Heart right ventricle (tissue), 16 donors: ENCODE results near the gene CTDNEP1. TPM values are rescaled to one million over a fixed set of nuclear protein-coding genes. Genes with fewer than 3 reads are reported as not detected.
"Not testable (repeated sequence)": the region's sequence is repeated elsewhere in the genome, so short reads cannot be mapped to it uniquely, and the experiment has no call there.

Source experiments
- ATAC-seq, 8 donors: fragments of 200-7000 bp; cut with Tn5 transposase; one replicate each; pipeline ENCODE4 v1.9.1; 2020; ENCODE audit warnings: mild to moderate bottlenecking in 8 of 8, moderate library complexity in 8 of 8, moderate number of reproducible peaks in 1 of 8
- DNase-seq, 2 donors: peaks; one replicate each; pipeline ENCODE4 v3.0.0-alpha.2; 2020
- H3K27ac ChIP-seq, 10 donors: fragments of 200-600 bp; sonication (generic) in 2 of 10; one replicate each; pipeline versions ENCODE4 v1.5.0 to v1.8.0; 2020 to 2022; ENCODE audit warnings: mild to moderate bottlenecking in 3 of 10
- H3K27me3 ChIP-seq, 7 donors: fragments of 200-600 bp; one replicate each; pipeline ENCODE4 v1.8.0; 2021 to 2022; ENCODE audit warnings: mild to moderate bottlenecking in 2 of 7
- H3K36me3 ChIP-seq, 9 donors: fragments of 200-600 bp; sonication (generic) in 1 of 9; one replicate each; pipeline versions ENCODE4 v1.5.0 to v1.8.0; 2020 to 2022; ENCODE audit warnings: mild to moderate bottlenecking in 2 of 9
- H3K4me1 ChIP-seq, 9 donors: fragments of 200-600 bp; sonication (generic) in 1 of 9; one replicate each; pipeline versions ENCODE4 v1.5.0 to v1.8.0; 2020 to 2022; ENCODE audit warnings: mild to moderate bottlenecking in 4 of 9
- H3K4me3 ChIP-seq, 10 donors: fragments of 200-600 bp; sonication (generic) in 2 of 10; one replicate each; pipeline versions ENCODE4 v1.5.0 to v1.8.0; 2020 to 2022; ENCODE audit warnings: mild to moderate bottlenecking in 7 of 10, moderate library complexity in 2 of 10
- H3K9me3 ChIP-seq, 11 donors: fragments of 200-600 bp in 10 of 11; sonication (generic) in 2 of 11; one replicate each; pipeline versions ENCODE4 v1.5.0 to v1.8.0; 2013 to 2022; ENCODE audit warnings: mild to moderate bottlenecking in 2 of 11, control low read depth in 1 of 11, moderate library complexity in 1 of 11
- WGBS, 2 donors: extraction: QIAGEN DNeasy Blood & Tissue Kit; methylation state at CpG; one replicate each; pipeline ENCODE4 v1.1.7; 2013; ENCODE audit warnings: inconsistent platforms in 1 of 2; 5-methylcytosine and 5-hydroxymethylcytosine counted together
- intact Hi-C, 10 donors: fragments of 100-400 bp; cut with DNase I; formaldehyde crosslinking; loops; one replicate each; pipeline versions ENCODE4 v1.11.1 to v1.14.2; 2022
- polyA plus RNA-seq, 2 donors: library from polyadenylated mRNA; stranded (reverse); fragments of 200-250 nt; gene quantifications; one replicate each; pipeline ENCODE4 v1.2.3, GENCODE V29; 2013
- total RNA-seq, 10 donors: library from RNA; stranded (reverse); fragmentation: NEBNext Ultra II Directional in 3 of 10; extraction: Animal tissue kit (Norgen Biotek cat#: 25700) in 3 of 10; gene quantifications; one replicate each; pipeline versions ENCODE4 v1.2.1 to v1.2.4, GENCODE V29; 2021 to 2023
- TF ChIP-seq, protein P1 (sequence below), 9 donors: fragments of 200-600 bp; sonication (generic) in 2 of 9; IDR thresholded peaks; one replicate each; pipeline versions ENCODE4 v1.5.0 to v1.8.0; 2021 to 2022; ENCODE audit warnings: antibody characterized with exemption in 9 of 9, mild to moderate bottlenecking in 5 of 9, moderate library complexity in 1 of 9
- donor health status: Arrhythmogenic right ventricular cardiomyopathy.
- donor health status: ischemic (EF 13 %, LVEDD 7.1; RV severe dilation, severe dysfunction).
- donor health status: healthy with polysubstance abuse.
- donor health status: DM: no; HTN: yes; CAD: no.
- donor health status: DM: no; HTN: no; CAD: no.
- donor health status: ischemic (EF 25% LVEDD 6.9; RV normal size, moderate dysfunction).
- donor health status: ischemic (EF 25% LVEDD 5.7; RV mildly dilated, moderate dysfunction).
- donor health status: healthy.
- donor health status: DM: yes; HTN: yes; CAD: no.
- donor health status: Ischemic cardiomyopathy.
- donor health status: ischemic (EF 35%, LVEDD 5.7; RV mildly dilated, moderate dysfunction).
- donor health status: nonischemic (EF 11% LVEDD 7.7; RV severe dilation, severe dysfunction).
- donor health status: DM: yes; HTN: yes; CAD: no.
- donor health status: PGD.
- donor health status: ischemic (EF 29% LVEDD 5.4; RV normal size, mild dysfunction).
- donor health status: nonischemic (EF 23%, LVEDD 6.1; RV moderate dilation, normal function).

CTDNEP1 gene
- total and polyA plus RNA-seq, 12 donors = 56.3 to 135 (median 110) TPM

GRCh38 chr17:7246779-7247178 lies 4.8 kb downstream of the CTDNEP1 start:
- WGBS, 2 donors = 90 to 93% methylated on average over 5 of the region's 5 CpGs
- no peaks in the 10 kb centered on the region for H3K27me3 ChIP-seq
- DNase-seq = no peak
- H3K27ac ChIP-seq = no peak overlapping the region
- H3K36me3 ChIP-seq = peaks cover 0 to 39% (median 15%) of the 10 kb centered on the region in 9 donors
- intact Hi-C loops = no loop called here
- H3K4me1 ChIP-seq = peaks cover 13 to 53% (median 38%) of the 10 kb centered on the region in 9 donors
- H3K9me3 ChIP-seq = no peaks in the 10 kb centered on the region
- no peak for ATAC-seq
- H3K4me3 ChIP-seq = no peak overlapping the region
- TF ChIP-seq, protein P1, sequence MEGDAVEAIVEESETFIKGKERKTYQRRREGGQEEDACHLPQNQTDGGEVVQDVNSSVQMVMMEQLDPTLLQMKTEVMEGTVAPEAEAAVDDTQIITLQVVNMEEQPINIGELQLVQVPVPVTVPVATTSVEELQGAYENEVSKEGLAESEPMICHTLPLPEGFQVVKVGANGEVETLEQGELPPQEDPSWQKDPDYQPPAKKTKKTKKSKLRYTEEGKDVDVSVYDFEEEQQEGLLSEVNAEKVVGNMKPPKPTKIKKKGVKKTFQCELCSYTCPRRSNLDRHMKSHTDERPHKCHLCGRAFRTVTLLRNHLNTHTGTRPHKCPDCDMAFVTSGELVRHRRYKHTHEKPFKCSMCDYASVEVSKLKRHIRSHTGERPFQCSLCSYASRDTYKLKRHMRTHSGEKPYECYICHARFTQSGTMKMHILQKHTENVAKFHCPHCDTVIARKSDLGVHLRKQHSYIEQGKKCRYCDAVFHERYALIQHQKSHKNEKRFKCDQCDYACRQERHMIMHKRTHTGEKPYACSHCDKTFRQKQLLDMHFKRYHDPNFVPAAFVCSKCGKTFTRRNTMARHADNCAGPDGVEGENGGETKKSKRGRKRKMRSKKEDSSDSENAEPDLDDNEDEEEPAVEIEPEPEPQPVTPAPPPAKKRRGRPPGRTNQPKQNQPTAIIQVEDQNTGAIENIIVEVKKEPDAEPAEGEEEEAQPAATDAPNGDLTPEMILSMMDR (IDR thresholded peaks at IDR 0.05) = no peak

GRCh38 chr17:7243838-7244237 lies 7.7 kb downstream of the CTDNEP1 start:
- Histone ChIP-seq H3K4me1 (peaks cover 17 to 51% (median 35%) of the 10 kb centered on the region in 9 donors), H3K36me3 (peaks cover 0 to 55% (median 15%) of the 10 kb centered on the region in 9 donors), H3K4me3 (peak overlapping the region in 4 of 10 donors; percentile 86 to 97 (median 92)), H3K27ac (peak overlapping the region in 8 of 10 donors; percentile 88 to 100 (median 97))
- intact Hi-C loops = loop anchor here in 2 of 10 donors (2.0 to 5.0 kb wide), 2 partner anchors 63 kb away; partner anchors contain the start of gene EIF5A (in 2 of the 2)
- H3K9me3 ChIP-seq, H3K27me3 ChIP-seq, ATAC-seq, DNase-seq: not testable (repeated sequence)
- WGBS, 2 donors = 76 to 79% methylated on average over 10 of the region's 10 CpGs

- TF ChIP-seq, protein P1 (IDR thresholded peaks at IDR 0.05) = no peak
- peak overlapping the region; percentile 68 to 97 (median 84) for H3K4me3 ChIP-seq
- no peaks in the 10 kb centered on the region for H3K9me3 ChIP-seq
- peak overlapping the region; percentile 88 to 100 (median 96) for H3K27ac ChIP-seq
- peaks cover 0 to 55% (median 15%) of the 10 kb centered on the region in 9 donors for H3K36me3 ChIP-seq
- WGBS, 2 donors = 32 to 34% methylated on average over 2 of the region's 2 CpGs
- DNase-seq (no peak), ATAC-seq (no peak)
- H3K27me3 ChIP-seq = no peaks in the 10 kb centered on the region
- intact Hi-C loops = loop anchor here in 2 of 10 donors (2.0 to 5.0 kb wide), 2 partner anchors 63 to 64 kb away; partner anchors contain the start of gene EIF5A (in 2 of the 2)
- H3K4me1 ChIP-seq = peaks cover 14 to 46% (median 31%) of the 10 kb centered on the region in 9 donors
Observed at GRCh38 chr17:7243453-7243729, 8.1 kb downstream of the CTDNEP1 start.

- 0 to 1% methylated on average over 49 of the region's 49 CpGs for WGBS, 2 donors
- ATAC-seq (peak; percentile 54 to 79 (median 66)), DNase-seq (peak; percentile 96 to 98)
- TF ChIP-seq, protein P1 (IDR thresholded peaks at IDR 0.05) = peak in 3 of 9 donors; percentile 28 to 42 (median 36)
- peak overlapping the region; percentile 68 to 97 (median 84) for H3K4me3 ChIP-seq
- H3K9me3 ChIP-seq = no peaks in the 10 kb centered on the region
- peak overlapping the region; percentile 88 to 100 (median 96) for H3K27ac ChIP-seq
- H3K4me1 ChIP-seq = peaks cover 14 to 41% (median 28%) of the 10 kb centered on the region in 9 donors
- intact Hi-C loops = loop anchor here in 2 of 10 donors (2.0 to 5.0 kb wide), 2 partner anchors 64 kb away; partner anchors contain the start of gene EIF5A (in 2 of the 2)
- peaks cover 0 to 55% (median 15%) of the 10 kb centered on the region in 9 donors for H3K36me3 ChIP-seq
- no peaks in the 10 kb centered on the region for H3K27me3 ChIP-seq
Observed at GRCh38 chr17:7242717-7243452, 8.6 kb downstream of the CTDNEP1 start.
